ENCODE results near the gene SKAP1.

SKAP1 gene

DNA sequence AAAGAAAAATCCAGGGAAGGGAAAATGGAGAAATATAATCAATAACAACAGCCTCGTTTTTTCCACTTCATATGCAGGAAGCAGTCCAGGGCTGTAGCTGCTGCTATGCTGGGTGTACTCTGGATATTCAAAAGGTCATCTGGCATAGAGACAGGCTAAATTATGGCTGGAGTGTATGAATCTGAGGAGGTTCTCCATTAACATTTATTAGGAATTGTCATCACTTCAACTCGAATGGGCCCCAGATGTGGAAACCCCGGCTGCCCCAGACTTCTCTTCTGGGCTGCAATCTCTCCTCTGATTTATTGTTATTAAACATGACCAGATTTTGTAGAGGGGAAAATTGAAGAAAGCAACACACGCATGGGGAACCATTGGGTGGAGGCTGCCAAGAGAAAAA, 33.5 kb upstream of the SKAP1 start:
- ATAC-seq = no peak
- no peak for TF ChIP-seq TOX (CRISPR knock-in tag; IDR thresholded peaks at IDR 0.05; ENCODE audit: borderline replicate concordance)
- no peak for TF ChIP-seq POU6F1 (CRISPR knock-in tag; IDR thresholded peaks at IDR 0.05; ENCODE audit: borderline replicate concordance, low read depth)
- no peak for TF ChIP-seq CSDC2 (CRISPR knock-in tag; IDR thresholded peaks at IDR 0.05)
- no peak for TF ChIP-seq ESRRG (CRISPR knock-in tag; IDR thresholded peaks at IDR 0.05)
- no peak for TF ChIP-seq CSRNP3 (CRISPR knock-in tag; IDR thresholded peaks at IDR 0.05)
- no peak for TF ChIP-seq ZC3H10 (CRISPR knock-in tag; IDR thresholded peaks at IDR 0.05)
- TF ChIP-seq ZFP3 (CRISPR knock-in tag; IDR thresholded peaks at IDR 0.05) = no peak
- no peak for TF ChIP-seq BACH2 (CRISPR knock-in tag; IDR thresholded peaks at IDR 0.05; ENCODE audit: borderline replicate concordance)

GRCh38 chr17:48462946-48463345, 32.9 kb upstream of the SKAP1 start:
- TF ChIP-seq ISL1 (CRISPR knock-in tag; IDR thresholded peaks at IDR 0.05) (no peak), ARNTL (CRISPR knock-in tag; IDR thresholded peaks at IDR 0.05; ENCODE audit: borderline replicate concordance, low read depth) (no peak), RARB (CRISPR knock-in tag; IDR thresholded peaks at IDR 0.05) (no peak), ZC3H10 (CRISPR knock-in tag; IDR thresholded peaks at IDR 0.05) (no peak), CREB5 (CRISPR knock-in tag; IDR thresholded peaks at IDR 0.05; ENCODE audit: low read depth) (no peak), ZNF70 (CRISPR knock-in tag; IDR thresholded peaks at IDR 0.05) (no peak), SNAI2 (CRISPR knock-in tag; IDR thresholded peaks at IDR 0.05) (no peak), TCF4 (CRISPR knock-in tag; IDR thresholded peaks at IDR 0.05; ENCODE audit: borderline replicate concordance) (no peak), ZFP30 (CRISPR knock-in tag; IDR thresholded peaks at IDR 0.05) (no peak)
- TF ChIP-seq, protein P1, sequence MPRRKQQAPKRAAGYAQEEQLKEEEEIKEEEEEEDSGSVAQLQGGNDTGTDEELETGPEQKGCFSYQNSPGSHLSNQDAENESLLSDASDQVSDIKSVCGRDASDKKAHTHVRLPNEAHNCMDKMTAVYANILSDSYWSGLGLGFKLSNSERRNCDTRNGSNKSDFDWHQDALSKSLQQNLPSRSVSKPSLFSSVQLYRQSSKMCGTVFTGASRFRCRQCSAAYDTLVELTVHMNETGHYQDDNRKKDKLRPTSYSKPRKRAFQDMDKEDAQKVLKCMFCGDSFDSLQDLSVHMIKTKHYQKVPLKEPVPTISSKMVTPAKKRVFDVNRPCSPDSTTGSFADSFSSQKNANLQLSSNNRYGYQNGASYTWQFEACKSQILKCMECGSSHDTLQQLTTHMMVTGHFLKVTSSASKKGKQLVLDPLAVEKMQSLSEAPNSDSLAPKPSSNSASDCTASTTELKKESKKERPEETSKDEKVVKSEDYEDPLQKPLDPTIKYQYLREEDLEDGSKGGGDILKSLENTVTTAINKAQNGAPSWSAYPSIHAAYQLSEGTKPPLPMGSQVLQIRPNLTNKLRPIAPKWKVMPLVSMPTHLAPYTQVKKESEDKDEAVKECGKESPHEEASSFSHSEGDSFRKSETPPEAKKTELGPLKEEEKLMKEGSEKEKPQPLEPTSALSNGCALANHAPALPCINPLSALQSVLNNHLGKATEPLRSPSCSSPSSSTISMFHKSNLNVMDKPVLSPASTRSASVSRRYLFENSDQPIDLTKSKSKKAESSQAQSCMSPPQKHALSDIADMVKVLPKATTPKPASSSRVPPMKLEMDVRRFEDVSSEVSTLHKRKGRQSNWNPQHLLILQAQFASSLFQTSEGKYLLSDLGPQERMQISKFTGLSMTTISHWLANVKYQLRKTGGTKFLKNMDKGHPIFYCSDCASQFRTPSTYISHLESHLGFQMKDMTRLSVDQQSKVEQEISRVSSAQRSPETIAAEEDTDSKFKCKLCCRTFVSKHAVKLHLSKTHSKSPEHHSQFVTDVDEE (CRISPR knock-in tag; IDR thresholded peaks at IDR 0.05) = no peak
- no peak for ATAC-seq

- ATAC-seq = no peak
- TF ChIP-seq ZNF70 (CRISPR knock-in tag; IDR thresholded peaks at IDR 0.05) = no peak
- no peak for TF ChIP-seq ARNTL (CRISPR knock-in tag; IDR thresholded peaks at IDR 0.05; ENCODE audit: borderline replicate concordance, low read depth)
- TF ChIP-seq ZC3H10 (CRISPR knock-in tag; IDR thresholded peaks at IDR 0.05) = no peak
- TF ChIP-seq TCF4 (CRISPR knock-in tag; IDR thresholded peaks at IDR 0.05; ENCODE audit: borderline replicate concordance) = no peak
- TF ChIP-seq CSRNP3 (CRISPR knock-in tag; IDR thresholded peaks at IDR 0.05) = no peak
- TF ChIP-seq ISL1 (CRISPR knock-in tag; IDR thresholded peaks at IDR 0.05) = no peak
Observed at GRCh38 chr17:48460052-48460451, 30.0 kb upstream of the SKAP1 start.

- ATAC-seq = no peak
- TF ChIP-seq ZFP30 (CRISPR knock-in tag; IDR thresholded peaks at IDR 0.05) (no peak), ZNF565 (CRISPR knock-in tag; conservative IDR thresholded peaks at IDR 0.05; ENCODE audit: low read depth) (no peak), ARNTL (CRISPR knock-in tag; IDR thresholded peaks at IDR 0.05; ENCODE audit: borderline replicate concordance, low read depth) (no peak), PATZ1 (CRISPR knock-in tag; IDR thresholded peaks at IDR 0.05; ENCODE audit: borderline replicate concordance) (no peak), OSR1 (CRISPR knock-in tag; IDR thresholded peaks at IDR 0.05) (no peak), ESRRG (CRISPR knock-in tag; IDR thresholded peaks at IDR 0.05) (no peak), TCF4 (CRISPR knock-in tag; IDR thresholded peaks at IDR 0.05; ENCODE audit: borderline replicate concordance) (no peak), POU6F1 (CRISPR knock-in tag; IDR thresholded peaks at IDR 0.05; ENCODE audit: borderline replicate concordance, low read depth) (no peak), CREB5 (CRISPR knock-in tag; IDR thresholded peaks at IDR 0.05; ENCODE audit: low read depth) (no peak)
Observed at GRCh38 chr17:48459070-48459844, 29.2 kb upstream of the SKAP1 start.

Data from SK-N-SH treated with all-trans-retinoic acid at 6 μM for 48 hours (cell line).